ENCODE data around the gene RBKS.

Gene RBKS

GRCh38 chr2:27798486-27798885 lies 91.7 kb downstream of the RBKS start:
- Histone ChIP-seq H3K4me1 (ENCODE audit: control insufficient read depth in 1 of 2, insufficient read depth in 2 of 2, low read length in 2 of 2) (peaks cover 21 to 37% of the 10 kb centered on the region in 2 experiments), H3K27ac (ENCODE audit: low read depth, low read length) (peak overlapping the region; percentile 64), H3K23ac (ENCODE audit: low read length) (no peak overlapping the region), H2AK5ac (ENCODE audit: low read length) (peak overlapping the region; percentile 69), H3K4me2 (ENCODE audit: low read length) (no peak overlapping the region), H4K8ac (ENCODE audit: low read depth, low read length) (peak overlapping the region; percentile 52), H3K27me3 (ENCODE audit: insufficient read depth, low read length) (no peaks in the 10 kb centered on the region), H3K4me3 (ENCODE audit: low read depth, low read length) (no peak overlapping the region), H3K36me3 (ENCODE audit: control insufficient read depth in 1 of 2, insufficient read depth in 2 of 2, low read length in 2 of 2) (no peaks in the 10 kb centered on the region), H4K91ac (ENCODE audit: low read depth, low read length) (peak overlapping the region; percentile 87), H3K9me3 (ENCODE audit: insufficient read depth, low read depth, low read length) (no peaks in the 10 kb centered on the region), H3K4ac (ENCODE audit: low read depth, low read length) (peak overlapping the region; percentile 36), H3K79me2 (ENCODE audit: control insufficient read depth, insufficient read depth, low read length, poor library complexity) (peaks cover 7% of the 10 kb centered on the region), H2BK5ac (ENCODE audit: low read depth, low read length, poor library complexity) (peak overlapping the region; percentile 70), H3K18ac (ENCODE audit: low read length) (peak overlapping the region; percentile 81), H4K12ac (ENCODE audit: low read depth, low read length) (no peak overlapping the region), H3K9ac (ENCODE audit: low read length) (no peak overlapping the region), H3K14ac (ENCODE audit: low read length) (peak overlapping the region; percentile 76), H2BK12ac (ENCODE audit: low read length) (peak overlapping the region; percentile 93), H2BK120ac (ENCODE audit: insufficient read depth, low read length, poor library complexity) (peak overlapping the region; percentile 81), H3K79me1 (ENCODE audit: low read length) (peaks cover 40% of the 10 kb centered on the region), H2AFZ (ENCODE audit: insufficient read depth, low read length, poor library complexity) (peak overlapping the region; percentile 48)
- peak in 1 of 2 donors; percentile 6 for DNase-seq
- no CpG with 5 or more reads among the region's 7 CpGs for WGBS (ENCODE audit: extremely low coverage, insufficient coverage, insufficient read length)

DNA sequence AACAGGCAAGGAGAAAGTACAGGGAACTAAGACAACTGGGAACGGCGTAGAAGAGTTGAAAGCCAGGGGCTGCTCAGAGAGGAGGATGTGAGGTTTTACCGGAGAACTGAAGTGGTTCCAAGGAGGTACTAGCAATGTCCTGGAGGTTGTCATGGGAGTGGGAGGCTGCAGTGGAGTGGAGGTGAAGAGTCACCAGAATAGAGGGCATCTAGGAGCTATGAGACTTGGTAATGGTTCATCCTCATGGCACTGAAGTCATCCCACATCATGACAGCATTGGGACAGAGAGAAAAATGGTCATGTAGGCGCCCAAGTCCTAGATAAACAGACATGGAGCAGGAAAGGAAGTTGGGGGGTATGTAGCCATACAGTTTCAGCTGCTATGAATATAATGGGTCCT lies 92.3 kb downstream of the RBKS start:
- Histone ChIP-seq H2AK5ac (ENCODE audit: low read length) (peak overlapping the region; percentile 52), H3K36me3 (ENCODE audit: control insufficient read depth in 1 of 2, insufficient read depth in 2 of 2, low read length in 2 of 2) (no peaks in the 10 kb centered on the region), H3K9me3 (ENCODE audit: insufficient read depth, low read depth, low read length) (no peaks in the 10 kb centered on the region), H4K91ac (ENCODE audit: low read depth, low read length) (peak overlapping the region; percentile 87), H3K4me2 (ENCODE audit: low read length) (no peak overlapping the region), H2BK5ac (ENCODE audit: low read depth, low read length, poor library complexity) (peak overlapping the region; percentile 32), H2BK12ac (ENCODE audit: low read length) (peak overlapping the region; percentile 91), H4K12ac (ENCODE audit: low read depth, low read length) (no peak overlapping the region), H3K4me1 (ENCODE audit: control insufficient read depth in 1 of 2, insufficient read depth in 2 of 2, low read length in 2 of 2) (peaks cover 21 to 37% of the 10 kb centered on the region in 2 experiments), H3K4me3 (ENCODE audit: low read depth, low read length) (no peak overlapping the region), H3K23ac (ENCODE audit: low read length) (no peak overlapping the region), H3K9ac (ENCODE audit: low read length) (no peak overlapping the region), H4K8ac (ENCODE audit: low read depth, low read length) (no peak overlapping the region), H2BK120ac (ENCODE audit: insufficient read depth, low read length, poor library complexity) (peak overlapping the region; percentile 81), H3K27me3 (ENCODE audit: insufficient read depth, low read length) (no peaks in the 10 kb centered on the region), H2AFZ (ENCODE audit: insufficient read depth, low read length, poor library complexity) (no peak overlapping the region), H3K14ac (ENCODE audit: low read length) (peak overlapping the region; percentile 27), H3K4ac (ENCODE audit: low read depth, low read length) (peak overlapping the region; percentile 4), H3K79me2 (ENCODE audit: control insufficient read depth, insufficient read depth, low read length, poor library complexity) (peaks cover 7% of the 10 kb centered on the region), H3K27ac (ENCODE audit: low read depth, low read length) (no peak overlapping the region), H3K79me1 (ENCODE audit: low read length) (peaks cover 40% of the 10 kb centered on the region), H3K18ac (ENCODE audit: low read length) (no peak overlapping the region)
- no CpG with 5 or more reads among the region's 4 CpGs for WGBS (ENCODE audit: extremely low coverage, insufficient coverage, insufficient read length)
- DNase-seq, result no peak

- peak overlapping the region; percentile 10 for H3K4ac ChIP-seq (ENCODE audit: low read depth, low read length)
- peak overlapping the region; percentile 81 for H2BK120ac ChIP-seq (ENCODE audit: insufficient read depth, low read length, poor library complexity)
- H3K9ac ChIP-seq (ENCODE audit: low read length), result no peak overlapping the region
- H3K36me3 ChIP-seq (ENCODE audit: control insufficient read depth in 1 of 2, insufficient read depth in 2 of 2, low read length in 2 of 2), result no peaks in the 10 kb centered on the region
- H3K27ac ChIP-seq (ENCODE audit: low read depth, low read length), result no peak overlapping the region
- H2AK5ac ChIP-seq (ENCODE audit: low read length), result peak overlapping the region; percentile 46
- H3K4me3 ChIP-seq (ENCODE audit: low read depth, low read length), result no peak overlapping the region
- H3K18ac ChIP-seq (ENCODE audit: low read length), result peak overlapping the region; percentile 62
- peaks cover 21 to 37% of the 10 kb centered on the region in 2 experiments for H3K4me1 ChIP-seq (ENCODE audit: control insufficient read depth in 1 of 2, insufficient read depth in 2 of 2, low read length in 2 of 2)
- H4K8ac ChIP-seq (ENCODE audit: low read depth, low read length), result peak overlapping the region; percentile 48
- no CpG with 5 or more reads among the region's 11 CpGs for WGBS (ENCODE audit: extremely low coverage, insufficient coverage, insufficient read length)
- H2AFZ ChIP-seq (ENCODE audit: insufficient read depth, low read length, poor library complexity), result no peak overlapping the region
- H3K9me3 ChIP-seq (ENCODE audit: insufficient read depth, low read depth, low read length), result no peaks in the 10 kb centered on the region
- no peak overlapping the region for H4K12ac ChIP-seq (ENCODE audit: low read depth, low read length)
- H3K23ac ChIP-seq (ENCODE audit: low read length), result no peak overlapping the region
- H3K14ac ChIP-seq (ENCODE audit: low read length), result peak overlapping the region; percentile 45
- peaks cover 42% of the 10 kb centered on the region for H3K79me1 ChIP-seq (ENCODE audit: low read length)
- H3K79me2 ChIP-seq (ENCODE audit: control insufficient read depth, insufficient read depth, low read length, poor library complexity), result peaks cover 7% of the 10 kb centered on the region
- H2BK5ac ChIP-seq (ENCODE audit: low read depth, low read length, poor library complexity), result peak overlapping the region; percentile 32
- H4K91ac ChIP-seq (ENCODE audit: low read depth, low read length), result peak overlapping the region; percentile 67
- peak overlapping the region; percentile 91 for H2BK12ac ChIP-seq (ENCODE audit: low read length)
- H3K27me3 ChIP-seq (ENCODE audit: insufficient read depth, low read length), result no peaks in the 10 kb centered on the region
- DNase-seq, result no peak
- no peak overlapping the region for H3K4me2 ChIP-seq (ENCODE audit: low read length)
Measured at GRCh38 chr2:27796791-27797765, 93.1 kb downstream of the RBKS start.

DNA sequence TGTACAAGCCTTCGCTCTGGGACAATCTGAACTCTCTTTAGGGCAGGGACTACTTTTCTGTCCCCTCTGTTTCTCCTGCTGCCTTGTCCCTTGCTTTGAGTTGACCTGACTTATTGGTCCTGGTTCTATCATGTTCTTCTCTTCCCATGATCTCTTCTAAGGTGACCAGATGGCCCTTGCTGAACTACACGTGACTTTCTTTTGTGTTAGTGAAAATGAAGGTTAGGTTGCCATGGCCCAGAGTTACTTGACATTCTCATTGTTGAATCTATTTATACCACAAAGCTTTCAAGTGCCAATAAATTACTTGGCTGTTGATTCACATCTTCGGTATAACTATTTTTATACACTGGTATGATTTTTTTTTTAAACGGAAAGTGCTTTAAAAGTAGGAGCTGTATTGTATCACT lies 94.3 kb downstream of the RBKS start:
- peaks cover 21 to 34% of the 10 kb centered on the region in 2 experiments for H3K4me1 ChIP-seq (ENCODE audit: control insufficient read depth in 1 of 2, insufficient read depth in 2 of 2, low read length in 2 of 2)
- H4K91ac ChIP-seq (ENCODE audit: low read depth, low read length), result no peak overlapping the region
- no peaks in the 10 kb centered on the region for H3K27me3 ChIP-seq (ENCODE audit: insufficient read depth, low read length)
- H2BK12ac ChIP-seq (ENCODE audit: low read length), result peak overlapping the region; percentile 21
- H3K18ac ChIP-seq (ENCODE audit: low read length), result no peak overlapping the region
- H3K4me3 ChIP-seq (ENCODE audit: low read depth, low read length), result no peak overlapping the region
- no peak overlapping the region for H3K4ac ChIP-seq (ENCODE audit: low read depth, low read length)
- whole genome bisulfite sequencing (ENCODE audit: extremely low coverage, insufficient coverage, insufficient read length), result no CpG with 5 or more reads among the region's 4 CpGs
- DNase-seq, result no peak
- peaks cover 41% of the 10 kb centered on the region for H3K79me1 ChIP-seq (ENCODE audit: low read length)
- H2AK5ac ChIP-seq (ENCODE audit: low read length), result no peak overlapping the region
- no peak overlapping the region for H3K4me2 ChIP-seq (ENCODE audit: low read length)
- H3K27ac ChIP-seq (ENCODE audit: low read depth, low read length), result no peak overlapping the region
- no peak overlapping the region for H3K9ac ChIP-seq (ENCODE audit: low read length)
- no peak overlapping the region for H3K14ac ChIP-seq (ENCODE audit: low read length)
- H4K8ac ChIP-seq (ENCODE audit: low read depth, low read length), result no peak overlapping the region
- H3K23ac ChIP-seq (ENCODE audit: low read length), result no peak overlapping the region
- peaks cover 7% of the 10 kb centered on the region for H3K79me2 ChIP-seq (ENCODE audit: control insufficient read depth, insufficient read depth, low read length, poor library complexity)
- no peaks in the 10 kb centered on the region for H3K36me3 ChIP-seq (ENCODE audit: control insufficient read depth in 1 of 2, insufficient read depth in 2 of 2, low read length in 2 of 2)
- no peaks in the 10 kb centered on the region for H3K9me3 ChIP-seq (ENCODE audit: insufficient read depth, low read depth, low read length)
- no peak overlapping the region for H2BK5ac ChIP-seq (ENCODE audit: low read depth, low read length, poor library complexity)
- H2AFZ ChIP-seq (ENCODE audit: insufficient read depth, low read length, poor library complexity), result no peak overlapping the region
- no peak overlapping the region for H4K12ac ChIP-seq (ENCODE audit: low read depth, low read length)
- peak overlapping the region; percentile 38 for H2BK120ac ChIP-seq (ENCODE audit: insufficient read depth, low read length, poor library complexity)

Data from trophoblast cell (in vitro differentiated cells and primary cell).